Spleen (tissue), 11 donors: ENCODE measurements around the gene MARK2. TPM values are rescaled to one million over a fixed set of nuclear protein-coding genes. Genes with fewer than 3 reads are reported as not detected.

Source experiments
- polyA plus RNA-seq, 3 donors: library from polyadenylated mRNA; stranded (reverse); fragments of 200-250 nt; gene quantifications; one replicate each; pipeline ENCODE4 v1.2.1, GENCODE V29; 2013
- small RNA-seq, 4 donors: library from RNA; depleted of rRNA; stranded (forward); fragments of <200 nt; gene quantifications; one replicate each; pipeline ENCODE3, GENCODE V24; 2016
- total RNA-seq, 7 donors: library from RNA; depleted of rRNA in 3 of 7; stranded (reverse); fragments of >200 nt in 3 of 7; fragmentation: NEBNext Ultra II Directional in 4 of 7; extraction: Animal tissue kit (Norgen Biotek cat#: 25700) in 4 of 7; gene quantifications; one replicate each; pipeline versions ENCODE4 v1.1.0 to v1.2.1, GENCODE V29; 2016 to 2021
- donor health status: healthy with polysubstance abuse.
- donor health status: DM: no; HTN: no; CAD: no; lungs with moderate emphysema.
- donor health status: DM: no; HTN: no; CAD: no.
- donor health status: Bipolar disorder and iron deficiency.
- donor health status: healthy.
- donor health status: DM: no; HTN: no; CAD: no.
- donor health status: DM: yes; HTN: yes; CAD: no.

Gene MARK2
- total and polyA plus RNA-seq, 10 donors: 6.9 to 67.3 (median 45.3) TPM

Small RNAs within 50 kb of the gene (small RNA-seq; reads per million reads assigned to genes)
- gene AP006289.1 (0 reads per million in 4 donors), gene RN7SL596P (0 reads per million in 4 donors), gene RNU6-1306P (0 reads per million in 4 donors)

Other genes starting within 250 kb of the MARK2 start
- gene PLAAT3, start 224.7 kb upstream of the MARK2 start, total RNA-seq: 10 to 100 TPM; 14.5 to 35.1 (median 24.9) TPM
- 10 to 100 TPM; 15.9 to 25.6 (median 24.6) TPM for gene PLAAT3, start 224.7 kb upstream of the MARK2 start, polyA plus RNA-seq
- 10 to 100 TPM; 43.4 to 58.5 (median 46.3) TPM for gene ATL3, start 167.7 kb upstream of the MARK2 start, total RNA-seq
- gene ATL3, start 167.7 kb upstream of the MARK2 start, polyA plus RNA-seq: 10 to 100 TPM in 1 of 3 donors, 1 to 10 TPM in 2; 5.7 to 10.9 (median 8.2) TPM
- 100 to 1,000 TPM in 4 of 7 donors, 10 to 100 TPM in 3; 66.7 to 166 (median 101) TPM for gene RTN3, start 157.6 kb upstream of the MARK2 start, total RNA-seq
- gene RTN3, start 157.6 kb upstream of the MARK2 start, polyA plus RNA-seq: 10 to 100 TPM; 17.6 to 24.9 (median 24.8) TPM
- 10 to 100 TPM in 4 of 7 donors, 1 to 10 TPM in 3; 7.7 to 16.9 (median 10.3) TPM for gene ZFTA, start 70.3 kb upstream of the MARK2 start, total RNA-seq
- gene ZFTA, start 70.3 kb upstream of the MARK2 start, polyA plus RNA-seq: 1 to 10 TPM; 3.8 to 6.3 (median 4.5) TPM
- gene SPINDOC, start 25.7 kb upstream of the MARK2 start, total RNA-seq: 10 to 100 TPM in 6 of 7 donors, 1 to 10 TPM in 1; 10.0 to 16.8 (median 13.8) TPM
- 10 to 100 TPM in 1 of 3 donors, 1 to 10 TPM in 2; 5.1 to 12.9 (median 6.9) TPM for gene SPINDOC, start 25.7 kb upstream of the MARK2 start, polyA plus RNA-seq
- gene RCOR2, start 78.1 kb downstream of the MARK2 start, total RNA-seq: under 1 TPM in 5 of 7 donors, not detected in 2; 0.17 to 0.52 (median 0.26) TPM
- gene RCOR2, start 78.1 kb downstream of the MARK2 start, polyA plus RNA-seq: under 1 TPM; 0.07 to 0.18 (median 0.10) TPM
- gene NAA40, start 99.9 kb downstream of the MARK2 start, total RNA-seq: 10 to 100 TPM; 27.2 to 45.4 (median 35.9) TPM
- gene NAA40, start 99.9 kb downstream of the MARK2 start, polyA plus RNA-seq: 10 to 100 TPM; 12.1 to 21.4 (median 19.8) TPM
- gene COX8A, start 135.5 kb downstream of the MARK2 start, total RNA-seq: 100 to 1,000 TPM; 181 to 531 (median 217) TPM
- gene COX8A, start 135.5 kb downstream of the MARK2 start, polyA plus RNA-seq: 100 to 1,000 TPM; 340 to 698 (median 481) TPM
- gene OTUB1, start 147.3 kb downstream of the MARK2 start, total RNA-seq: 10 to 100 TPM; 56.1 to 65.8 (median 58.8) TPM
- 10 to 100 TPM; 65.5 to 89.7 (median 83.5) TPM for gene OTUB1, start 147.3 kb downstream of the MARK2 start, polyA plus RNA-seq
- under 1 TPM in 5 of 7 donors, not detected in 2; 0.10 to 0.51 (median 0.17) TPM for gene FLRT1, start 196.8 kb downstream of the MARK2 start, total RNA-seq
- under 1 TPM in 2 of 3 donors, not detected in 1; 0.03 to 0.16 TPM for gene FLRT1, start 196.8 kb downstream of the MARK2 start, polyA plus RNA-seq